GM12878 (cell line): ENCODE measurements around the gene SORCS1. TPM values are rescaled to one million over a fixed set of nuclear protein-coding genes. Genes with fewer than 3 reads are reported as not detected.

Source experiments
- ATAC-seq: fragments of 200-7000 bp; cut with Tn5 transposase; 3 replicates; pipeline ENCODE4 v1.9.1; 2020; ENCODE audit warnings: mild to moderate bottlenecking, moderate library complexity
- BruUV-seq: library from RNA; stranded (reverse); fragments of 400-500 nt; replicated peaks from 2 replicates; lab custom pipeline; 2021; lab: Mats Ljungman, UMichigan
- CTCF ChIA-PET: fragments of 300-600 bp; sonication (Branson Sonifier 250); formaldehyde crosslinking; extraction: SDS; loops from one replicate; lab custom pipeline; 2021; ENCODE audit warnings: inconsistent platforms; lab: Yijun Ruan, JAX
- POLR2A ChIA-PET: fragments of 350-600 bp; formaldehyde crosslinking; extraction: SDS; loops from one replicate; lab custom pipeline; 2021; ENCODE audit warnings: inconsistent platforms; lab: Charles Lee
- RAD21 ChIA-PET: fragments of 300-600 bp; sonication (Branson Sonifier 250); formaldehyde crosslinking; loops from one replicate; lab custom pipeline; 2023; ENCODE audit warnings: antibody characterized with exemption; ENCODE audit not compliant: unreplicated experiment; lab: Charles Lee
- SMC1A ChIA-PET: fragments of 300-600 bp; sonication (Branson Sonifier 250); formaldehyde crosslinking; loops from one replicate; lab custom pipeline; 2023; ENCODE audit not compliant: unreplicated experiment, uncharacterized antibody; lab: Charles Lee
- DNase-seq: peaks from one replicate; pipeline ENCODE4 v3.0.0-alpha.2; 2011; ENCODE audit warnings: low read depth, low spot score
- FAIRE-seq: peaks from 3 replicates; lab custom pipeline; 2011; peaks lifted over from hg19 to GRCh38; lab: Jason Lieb, UNC
- H2AFZ ChIP-seq: 2 replicates; pipeline ENCODE4 v1.6.0; 2011; ENCODE audit warnings: low read depth, low read length, control low read depth; ENCODE audit not compliant: control insufficient read depth
- H3K27ac ChIP-seq: 2 replicates; pipeline ENCODE4 v1.5.1; 2011; ENCODE audit warnings: control low read depth; ENCODE audit not compliant: control insufficient read depth, insufficient read depth
- H3K27me3 ChIP-seq, 2 experiments: replicated peaks in 1 of 2; 2 replicates each; pipeline versions ENCODE4 v1.6.0 to v1.6.1; 2011; ENCODE audit warnings: low read length in 1 of 2; ENCODE audit not compliant: control insufficient read depth in 2 of 2, insufficient read depth in 2 of 2
- H3K36me3 ChIP-seq, 2 experiments: 2 replicates each; pipeline ENCODE4 v1.5.1; 2011; ENCODE audit warnings: low read length in 1 of 2; ENCODE audit not compliant: control insufficient read depth in 2 of 2, insufficient read depth in 2 of 2
- H3K4me1 ChIP-seq: 2 replicates; pipeline ENCODE4 v1.6.1; 2011; ENCODE audit warnings: mild to moderate bottlenecking, low read length, moderate library complexity, mixed read lengths; ENCODE audit not compliant: control insufficient read depth, insufficient read depth
- H3K4me2 ChIP-seq: 2 replicates; pipeline ENCODE4 v1.6.0; 2011; ENCODE audit warnings: control low read depth; ENCODE audit not compliant: control insufficient read depth, insufficient read depth
- H3K4me3 ChIP-seq: fragments of 200-600 bp; sonication (generic); 2 replicates; pipeline ENCODE4 v1.5.1; 2016
- H3K79me2 ChIP-seq: 2 replicates; pipeline ENCODE4 v1.6.0; 2011; ENCODE audit warnings: low read length; ENCODE audit not compliant: control insufficient read depth, insufficient read depth
- H3K9ac ChIP-seq: 2 replicates; pipeline ENCODE4 v1.8.0; 2011; ENCODE audit warnings: low read length, control low read depth, mixed read lengths; ENCODE audit not compliant: control insufficient read depth, insufficient read depth
- H3K9me3 ChIP-seq: replicated peaks from 3 replicates; pipeline ENCODE4 v1.5.1; 2011; ENCODE audit warnings: mild to moderate bottlenecking, low read length; ENCODE audit not compliant: control insufficient read depth, insufficient read depth
- H4K20me1 ChIP-seq: 2 replicates; pipeline ENCODE4 v1.6.0; 2011; ENCODE audit not compliant: control insufficient read depth, insufficient read depth
- E4F1 ChIP-seq: fragments of 450-650 bp; IDR thresholded peaks from 2 replicates; pipeline ENCODE4 v1.6.1; 2018; ENCODE audit warnings: borderline replicate concordance, mild to moderate bottlenecking; ENCODE audit not compliant: partially characterized antibody
- FOXK2 ChIP-seq: fragments of 450-650 bp; IDR thresholded peaks from 2 replicates; pipeline ENCODE4 v1.6.1; 2017; ENCODE audit warnings: mild to moderate bottlenecking, moderate library complexity
- JUNB ChIP-seq: IDR thresholded peaks from 2 replicates; pipeline ENCODE4 v1.6.1; 2016; ENCODE audit warnings: antibody characterized with exemption, mild to moderate bottlenecking
- SIN3A ChIP-seq: IDR thresholded peaks from 2 replicates; pipeline ENCODE4 v1.6.1; 2012; ENCODE audit warnings: low read depth, low read length, improper control_type of control experiment
- WRNIP1 ChIP-seq: IDR thresholded peaks from 2 replicates; pipeline ENCODE4 v1.6.1; 2011; ENCODE audit warnings: low read depth, low read length, improper control_type of control experiment, borderline replicate concordance
- ZBTB40 ChIP-seq: fragments of 450-650 bp; IDR thresholded peaks from 2 replicates; pipeline ENCODE4 v1.6.1; 2016; ENCODE audit warnings: mild to moderate bottlenecking, moderate library complexity, borderline replicate concordance
- WGBS: methylation state at CpG from one replicate; pipeline ENCODE4 v1.1.6; 2016; ENCODE audit warnings: low lambda C conversion rate; ENCODE audit not compliant: insufficient replicate concordance, insufficient coverage; ENCODE audit errors: missing lambda C conversion rate; 5-methylcytosine and 5-hydroxymethylcytosine counted together
- in situ Hi-C: fragments of 300-500 bp; cut with MboI; formaldehyde crosslinking; loops from 9 replicates; pipeline ENCODE4 v1.14.3; 2018; ENCODE audit warnings: mixed read lengths
- intact Hi-C: fragments of 100-400 bp; cut with micrococcal nuclease; formaldehyde crosslinking; loops from one replicate; pipeline ENCODE4 v1.14.2; 2022; ENCODE audit not compliant: unreplicated experiment
- polyA plus RNA-seq, 11 experiments: library from polyadenylated mRNA; depleted of rRNA in 4 of 11; unstranded in 6 of 11; stranded (reverse) in 5 of 11; fragments of >200 nt; fragmentation: Nextera tagmentation in 4 of 11; fragmentation: Illumina TruSeq in 1 of 11; extraction: Ambion mirVana in 4 of 11; extraction: Trizol in 1 of 11; gene quantifications; 1 replicate in 1 of 11; 2 replicates in 10 of 11; pipeline versions ENCODE4 v1.2.1 to v1.2.3, GENCODE V29; 2011 to 2016; ENCODE audit warnings: inconsistent platforms in 2 of 11, missing spikeins in 2 of 11, low read depth in 1 of 11
- total RNA-seq, 4 experiments: library from RNA; depleted of rRNA in 3 of 4; stranded (reverse); fragments of >200 nt in 3 of 4; fragmentation: Illumina TruSeq in 1 of 4; extraction: Trizol in 1 of 4; gene quantifications; 2 replicates each; pipeline versions ENCODE4 v1.2.1 to v1.2.3, GENCODE V29; 2013 to 2021
- TF ChIP-seq, protein P1 (sequence below): fragments of 450-650 bp; IDR thresholded peaks from 2 replicates; pipeline ENCODE4 v1.6.1; 2014; ENCODE audit warnings: mild to moderate bottlenecking

SORCS1 gene
- total and polyA plus RNA-seq, 10 of the 15 experiments (the other 5 are each of a cell fraction or from before 2014, with no cell fraction given) = 0.02 to 9.6 (median 0.06) TPM; not detected in 3

- no peak for FAIRE-seq
- Histone ChIP-seq H3K36me3 (no peaks in the 10 kb centered on the region), H3K4me2 (no peak overlapping the region), H3K9ac (no peak overlapping the region), H3K79me2 (no peaks in the 10 kb centered on the region), H3K27me3 (no peaks in the 10 kb centered on the region; a peak in 1 of 4 replicates), H3K4me1 (no peaks in the 10 kb centered on the region), H3K27ac (no peak overlapping the region), H3K4me3 (no peak overlapping the region), H2AFZ (no peak overlapping the region), H4K20me1 (no peaks in the 10 kb centered on the region), H3K9me3 (no peaks in the 10 kb centered on the region)
- POLR2A ChIA-PET = no interaction called here
- TF ChIP-seq FOXK2 (no peak), ZBTB40 (no peak), WRNIP1 (no peak), SIN3A (no peak), E4F1 (no peak), JUNB (no peak)
- TF ChIP-seq, protein P1, sequence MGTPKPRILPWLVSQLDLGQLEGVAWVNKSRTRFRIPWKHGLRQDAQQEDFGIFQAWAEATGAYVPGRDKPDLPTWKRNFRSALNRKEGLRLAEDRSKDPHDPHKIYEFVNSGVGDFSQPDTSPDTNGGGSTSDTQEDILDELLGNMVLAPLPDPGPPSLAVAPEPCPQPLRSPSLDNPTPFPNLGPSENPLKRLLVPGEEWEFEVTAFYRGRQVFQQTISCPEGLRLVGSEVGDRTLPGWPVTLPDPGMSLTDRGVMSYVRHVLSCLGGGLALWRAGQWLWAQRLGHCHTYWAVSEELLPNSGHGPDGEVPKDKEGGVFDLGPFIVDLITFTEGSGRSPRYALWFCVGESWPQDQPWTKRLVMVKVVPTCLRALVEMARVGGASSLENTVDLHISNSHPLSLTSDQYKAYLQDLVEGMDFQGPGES = no peak
- no peak for ATAC-seq
- BruUV-seq = no TSS peak
- SMC1A ChIA-PET = interaction anchor here (1.0 to 4.7 kb wide), 3 partner anchors 86 to 272 kb away, joined by 3 to 27 read pairs (median 4); no protein-coding TSS in a partner anchor
- WGBS = 0% methylated on average over 2 of the region's 2 CpGs
- no peak for DNase-seq
- CTCF ChIA-PET = interaction anchor here (1.0 to 6.1 kb wide), 2 partner anchors 36 to 272 kb away, joined by 3 to 62 read pairs; no protein-coding TSS in a partner anchor
- RAD21 ChIA-PET = interaction anchor here (1.0 to 1.4 kb wide), 3 partner anchors 10 to 86 kb away, joined by 3 to 4 read pairs (median 3); no protein-coding TSS in a partner anchor
- intact Hi-C loops = loop anchor here (5.0 to 10.0 kb wide), 4 partner anchors 566 to 1834 kb away; no protein-coding TSS in a partner anchor
- in situ Hi-C loops = loop anchor here (10.0 kb wide), 1 partner anchor 276 kb away; no protein-coding TSS in a partner anchor
Measured at GRCh38 chr10:106708506-106708905, 456.0 kb downstream of the SORCS1 start.
